Calu3 (cell line): ENCODE measurements around the gene RPTOR. TPM values are rescaled to one million over a fixed set of nuclear protein-coding genes. Genes with fewer than 3 reads are reported as not detected.

Experiments
- BruUV-seq: library from RNA; stranded (reverse); fragments of 400-500 nt; replicated peaks from 2 replicates; lab custom pipeline; 2021; lab: Mats Ljungman, UMichigan
- CTCF ChIA-PET: fragments of 300-600 bp; sonication (Branson Sonifier 250); formaldehyde crosslinking; loops from one replicate; lab custom pipeline; 2022; ENCODE audit warnings: antibody characterized with exemption; lab: Charles Lee
- DNase-seq: peaks from one replicate; pipeline ENCODE4 v3.0.0; 2022
- H3K27ac Mint-ChIP-seq: one replicate; pipeline ENCODE4 v1.8.0; 2022; ENCODE audit warnings: mixed read lengths; ENCODE audit not compliant: unreplicated experiment
- H3K27me3 Mint-ChIP-seq: one replicate; pipeline ENCODE4 v1.8.0; 2022; ENCODE audit warnings: mixed read lengths; ENCODE audit not compliant: unreplicated experiment
- H3K36me3 Mint-ChIP-seq: one replicate; pipeline ENCODE4 v1.8.0; 2022; ENCODE audit warnings: mild to moderate bottlenecking, moderate library complexity, mixed read lengths; ENCODE audit not compliant: insufficient read depth, unreplicated experiment
- H3K4me1 Mint-ChIP-seq: one replicate; pipeline ENCODE4 v1.8.0; 2022; ENCODE audit warnings: mild to moderate bottlenecking, low read depth, mixed read lengths; ENCODE audit not compliant: unreplicated experiment
- H3K4me3 Mint-ChIP-seq: one replicate; pipeline ENCODE4 v1.8.0; 2022; ENCODE audit warnings: mild to moderate bottlenecking, low read depth, moderate library complexity, mixed read lengths; ENCODE audit not compliant: unreplicated experiment
- H3K9me3 Mint-ChIP-seq: one replicate; pipeline ENCODE4 v1.8.0; 2022; ENCODE audit warnings: low read depth, mixed read lengths; ENCODE audit not compliant: unreplicated experiment
- intact Hi-C: fragments of 100-400 bp; cut with micrococcal nuclease; formaldehyde crosslinking; loops from one replicate; pipeline ENCODE4 v1.10.0; 2022; ENCODE audit not compliant: unreplicated experiment
- total RNA-seq: library from RNA; stranded (reverse); gene quantifications from 2 replicates; pipeline ENCODE4 v1.2.3, GENCODE V29; 2022
- TF ChIP-seq, protein P1 (sequence below): fragments of 200-600 bp; IDR thresholded peaks from one replicate; pipeline ENCODE4 v1.8.0; 2022; ENCODE audit warnings: antibody characterized with exemption; ENCODE audit not compliant: unreplicated experiment

Gene RPTOR
- total RNA-seq, 1 experiment from 2014 or later, result 41.8 TPM

- CTCF ChIA-PET, result no interaction called here
- BruUV-seq, result no TSS peak
- no peak for DNase-seq
- Mint-ChIP-seq H3K27me3 (no peaks in the 10 kb centered on the region), H3K36me3 (peaks cover 4% of the 10 kb centered on the region), H3K4me3 (no peak overlapping the region), H3K27ac (no peak overlapping the region), H3K4me1 (no peaks in the 10 kb centered on the region), H3K9me3 (no peaks in the 10 kb centered on the region)
- intact Hi-C loops, result no loop called here
- TF ChIP-seq, protein P1, sequence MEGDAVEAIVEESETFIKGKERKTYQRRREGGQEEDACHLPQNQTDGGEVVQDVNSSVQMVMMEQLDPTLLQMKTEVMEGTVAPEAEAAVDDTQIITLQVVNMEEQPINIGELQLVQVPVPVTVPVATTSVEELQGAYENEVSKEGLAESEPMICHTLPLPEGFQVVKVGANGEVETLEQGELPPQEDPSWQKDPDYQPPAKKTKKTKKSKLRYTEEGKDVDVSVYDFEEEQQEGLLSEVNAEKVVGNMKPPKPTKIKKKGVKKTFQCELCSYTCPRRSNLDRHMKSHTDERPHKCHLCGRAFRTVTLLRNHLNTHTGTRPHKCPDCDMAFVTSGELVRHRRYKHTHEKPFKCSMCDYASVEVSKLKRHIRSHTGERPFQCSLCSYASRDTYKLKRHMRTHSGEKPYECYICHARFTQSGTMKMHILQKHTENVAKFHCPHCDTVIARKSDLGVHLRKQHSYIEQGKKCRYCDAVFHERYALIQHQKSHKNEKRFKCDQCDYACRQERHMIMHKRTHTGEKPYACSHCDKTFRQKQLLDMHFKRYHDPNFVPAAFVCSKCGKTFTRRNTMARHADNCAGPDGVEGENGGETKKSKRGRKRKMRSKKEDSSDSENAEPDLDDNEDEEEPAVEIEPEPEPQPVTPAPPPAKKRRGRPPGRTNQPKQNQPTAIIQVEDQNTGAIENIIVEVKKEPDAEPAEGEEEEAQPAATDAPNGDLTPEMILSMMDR, result no peak
These were observed 397.2 kb downstream of the RPTOR start for GRCh38 chr17:80941743-80942422.

GRCh38 chr17:80942423-80943345 lies 398.0 kb downstream of the RPTOR start:
- no peak overlapping the region for H3K4me3 Mint-ChIP-seq
- H3K27ac Mint-ChIP-seq, result no peak overlapping the region
- H3K4me1 Mint-ChIP-seq, result no peaks in the 10 kb centered on the region
- TF ChIP-seq, protein P1, result no peak
- no peak for DNase-seq
- BruUV-seq, result no TSS peak
- CTCF ChIA-PET, result no interaction called here
- peaks cover 6% of the 10 kb centered on the region for H3K36me3 Mint-ChIP-seq
- intact Hi-C loops, result no loop called here
- H3K9me3 Mint-ChIP-seq, result no peaks in the 10 kb centered on the region
- H3K27me3 Mint-ChIP-seq, result no peaks in the 10 kb centered on the region

DNA sequence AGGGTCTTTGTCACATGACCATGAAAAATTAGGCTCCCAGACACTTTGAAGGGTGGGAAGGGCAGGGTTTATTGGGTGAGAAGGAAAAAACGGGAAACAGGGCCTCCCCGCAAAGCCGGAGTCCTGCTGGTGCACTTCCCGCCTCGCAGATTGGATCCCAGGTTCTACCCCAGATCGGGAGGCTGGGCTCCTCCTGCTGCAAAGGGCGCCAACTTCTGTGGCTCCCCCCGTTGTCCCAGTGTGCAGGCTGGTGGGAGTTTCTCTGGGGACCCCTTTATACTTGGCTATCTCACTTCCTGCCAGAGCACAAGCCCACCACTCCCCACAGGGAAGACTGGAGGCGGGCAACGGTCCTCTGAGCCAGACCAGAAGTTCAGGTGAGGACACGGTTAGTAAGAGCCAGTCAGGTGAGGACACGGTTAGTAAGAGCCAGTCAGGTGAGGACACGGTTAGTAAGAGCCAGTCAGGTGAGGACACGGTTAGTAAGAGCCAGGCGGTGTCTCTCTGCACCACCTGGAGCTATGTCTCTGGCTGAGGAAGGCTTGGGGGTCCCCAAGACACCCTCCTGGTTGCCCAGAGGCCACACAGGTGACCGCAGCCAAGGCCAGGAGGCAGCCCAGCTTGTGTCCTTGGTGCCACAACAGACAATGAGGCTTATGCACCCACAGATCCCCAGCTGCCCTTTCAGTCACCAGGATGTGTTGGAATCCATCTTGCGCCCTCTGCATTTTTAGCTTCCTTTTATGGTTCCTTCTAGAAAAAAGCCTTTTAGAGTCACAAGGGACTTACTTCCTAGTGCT lies 398.9 kb downstream of the RPTOR start:
- H3K4me3 Mint-ChIP-seq, result no peak overlapping the region
- TF ChIP-seq, protein P1, result no peak

GRCh38 chr17:80944326-80944725 lies 399.7 kb downstream of the RPTOR start:
- no peak overlapping the region for H3K4me3 Mint-ChIP-seq
- H3K36me3 Mint-ChIP-seq, result peaks cover 7% of the 10 kb centered on the region
- TF ChIP-seq, protein P1, result no peak
- CTCF ChIA-PET, result no interaction called here
- intact Hi-C loops, result no loop called here
- H3K9me3 Mint-ChIP-seq, result no peaks in the 10 kb centered on the region
- DNase-seq, result no peak
- H3K4me1 Mint-ChIP-seq, result no peaks in the 10 kb centered on the region
- BruUV-seq, result no TSS peak
- H3K27me3 Mint-ChIP-seq, result no peaks in the 10 kb centered on the region
- H3K27ac Mint-ChIP-seq, result no peak overlapping the region

More for the DNA sequence above, 398.9 kb downstream of the RPTOR start:
- no peaks in the 10 kb centered on the region for H3K27me3 Mint-ChIP-seq
- intact Hi-C loops, result no loop called here
- CTCF ChIA-PET, result no interaction called here
- H3K9me3 Mint-ChIP-seq, result no peaks in the 10 kb centered on the region
- peaks cover 5% of the 10 kb centered on the region for H3K36me3 Mint-ChIP-seq
- H3K4me1 Mint-ChIP-seq, result no peaks in the 10 kb centered on the region
- DNase-seq, result no peak
- BruUV-seq, result no TSS peak
- no peak overlapping the region for H3K27ac Mint-ChIP-seq
